Right atrium auricular region (tissue), 2 donors: ENCODE results near the gene JCAD. TPM values are rescaled to one million over a fixed set of nuclear protein-coding genes. Genes with fewer than 3 reads are reported as not detected.
A peak's percentile ranks its signal among the peaks of the same experiment; 100 is the strongest.

Experiments
- DNase-seq: peaks from one replicate; pipeline ENCODE4 v3.0.0-alpha.2; 2019; ENCODE audit warnings: low spot score
- H3K27ac ChIP-seq, 2 donors: fragments of 200-600 bp; sonication (generic); 1 replicate in 1 of 2; 2 replicates in 1 of 2; pipeline ENCODE4 v1.5.1; 2016 to 2019
- H3K27me3 ChIP-seq, 2 donors: fragments of 200-600 bp; sonication (generic); one replicate each; pipeline versions ENCODE4 v1.5.1 to v1.6.0; 2017 to 2019
- H3K36me3 ChIP-seq: fragments of 200-600 bp; sonication (generic); one replicate; pipeline ENCODE4 v1.5.1; 2016
- H3K4me1 ChIP-seq, 2 donors: fragments of 200-600 bp; sonication (generic); one replicate each; pipeline versions ENCODE4 v1.5.1 to v1.6.0; 2017 to 2019
- H3K4me3 ChIP-seq, 2 donors: fragments of 200-600 bp; sonication (generic); 1 replicate in 1 of 2; 2 replicates in 1 of 2; pipeline ENCODE4 v1.5.1; 2017 to 2019; ENCODE audit warnings: mild to moderate bottlenecking in 1 of 2, moderate library complexity in 1 of 2
- H3K9me3 ChIP-seq, 2 donors: fragments of 200-600 bp; sonication (generic); one replicate each; pipeline ENCODE4 v1.5.1; 2019
- CTCF ChIP-seq, 2 donors: fragments of 200-600 bp; sonication (generic); IDR thresholded peaks; one replicate each; pipeline ENCODE4 v1.5.1; 2019; ENCODE audit warnings: antibody characterized with exemption in 2 of 2
- total RNA-seq, 2 donors: library from RNA; depleted of rRNA; stranded (reverse); fragments of >200 nt; gene quantifications; one replicate each; pipeline ENCODE4 v1.1.0, GENCODE V29; 2016

The JCAD gene
- total RNA-seq, 2 donors from 2014 or later, result 34.1 to 39.8 TPM

GRCh38 chr10:30000802-30001571 is 58.4 kb downstream of the JCAD start:
- Histone ChIP-seq H3K4me1 (peaks cover 0 to 36% of the 10 kb centered on the region in 2 donors), H3K27me3 (no peaks in the 10 kb centered on the region), H3K27ac (peak overlapping the region; percentile 78 to 83), H3K4me3 (no peak overlapping the region), H3K9me3 (no peaks in the 10 kb centered on the region), H3K36me3 (no peaks in the 10 kb centered on the region)
- peak; percentile 89 for DNase-seq
- no peak for TF ChIP-seq CTCF (IDR thresholded peaks at IDR 0.05)

GRCh38 chr10:29998142-29998808 is 61.1 kb downstream of the JCAD start:
- no peaks in the 10 kb centered on the region for H3K36me3 ChIP-seq
- no peak overlapping the region for H3K27ac ChIP-seq
- H3K4me3 ChIP-seq, result no peak overlapping the region
- H3K4me1 ChIP-seq, result peaks cover 0 to 37% of the 10 kb centered on the region in 2 donors
- no peaks in the 10 kb centered on the region for H3K27me3 ChIP-seq
- TF ChIP-seq CTCF (IDR thresholded peaks at IDR 0.05), result peak; percentile 97 to 99
- peak; percentile 84 for DNase-seq
- no peaks in the 10 kb centered on the region for H3K9me3 ChIP-seq

GRCh38 chr10:29994811-29995210 is 64.6 kb downstream of the JCAD start:
- no peak for TF ChIP-seq CTCF (IDR thresholded peaks at IDR 0.05)
- H3K27me3 ChIP-seq, result no peaks in the 10 kb centered on the region
- no peaks in the 10 kb centered on the region for H3K36me3 ChIP-seq
- no peak overlapping the region for H3K4me3 ChIP-seq
- no peak for DNase-seq
- H3K4me1 ChIP-seq, result peaks cover 0 to 11% of the 10 kb centered on the region in 2 donors
- no peak overlapping the region for H3K27ac ChIP-seq
- H3K9me3 ChIP-seq, result no peaks in the 10 kb centered on the region

GRCh38 chr10:29993319-29993915 is 66.0 kb downstream of the JCAD start:
- no peak overlapping the region for H3K27ac ChIP-seq
- H3K4me3 ChIP-seq, result no peak overlapping the region
- peaks cover 0 to 4% of the 10 kb centered on the region in 2 donors for H3K4me1 ChIP-seq
- DNase-seq, result no peak
- H3K36me3 ChIP-seq, result no peaks in the 10 kb centered on the region
- H3K9me3 ChIP-seq, result no peaks in the 10 kb centered on the region
- no peak for TF ChIP-seq CTCF (IDR thresholded peaks at IDR 0.05)
- H3K27me3 ChIP-seq, result no peaks in the 10 kb centered on the region

GRCh38 chr10:29992914-29993313 is 66.5 kb downstream of the JCAD start:
- no peaks in the 10 kb centered on the region for H3K27me3 ChIP-seq
- no peak overlapping the region for H3K27ac ChIP-seq
- peaks cover 0 to 4% of the 10 kb centered on the region in 2 donors for H3K4me1 ChIP-seq
- H3K9me3 ChIP-seq, result no peaks in the 10 kb centered on the region
- TF ChIP-seq CTCF (IDR thresholded peaks at IDR 0.05), result no peak
- no peak for DNase-seq
- no peak overlapping the region for H3K4me3 ChIP-seq
- no peaks in the 10 kb centered on the region for H3K36me3 ChIP-seq
